Measurements from ENCODE around the gene DHRS1.
A peak's percentile ranks its signal among the peaks of the same experiment; 100 is the strongest.
"Not testable (repeated sequence)": the region's sequence is repeated elsewhere in the genome, so short reads cannot be mapped to it uniquely, and the experiment has no call there.

The DHRS1 gene

GRCh38 chr14:24261969-24262327, 37.6 kb downstream of the DHRS1 start:
- no peak for DNase-seq

GRCh38 chr14:24261256-24261968, 38.2 kb downstream of the DHRS1 start:
- DNase-seq = no peak

- DNase-seq = no peak
Measured at GRCh38 chr14:24260780-24261157, 38.8 kb downstream of the DHRS1 start.

- DNase-seq = no peak
Measured at GRCh38 chr14:24260026-24260779, 39.4 kb downstream of the DHRS1 start.

GRCh38 chr14:24259282-24260025, 40.1 kb downstream of the DHRS1 start:
- DNase-seq = no peak

- DNase-seq = no peak
Measured at GRCh38 chr14:24258548-24259265, 40.9 kb downstream of the DHRS1 start.

GRCh38 chr14:24258119-24258518, 41.5 kb downstream of the DHRS1 start:
- no peak for DNase-seq

- DNase-seq = no peak
Measured at GRCh38 chr14:24256960-24257359, 42.6 kb downstream of the DHRS1 start.

- no peak for DNase-seq
Measured at GRCh38 chr14:24255931-24256711, 43.5 kb downstream of the DHRS1 start.

- DNase-seq = no peak
Measured at GRCh38 chr14:24255438-24255837, 44.1 kb downstream of the DHRS1 start.

- no peak for DNase-seq
Measured at GRCh38 chr14:24254630-24255392, 44.8 kb downstream of the DHRS1 start.

GRCh38 chr14:24253936-24254335, 45.6 kb downstream of the DHRS1 start:
- no peak for DNase-seq

GRCh38 chr14:24252289-24253124, 47.1 kb downstream of the DHRS1 start:
- DNase-seq = no peak

GRCh38 chr14:24251880-24252288, 47.7 kb downstream of the DHRS1 start:
- peak; percentile 42 to 73 (median 57) for DNase-seq

GRCh38 chr14:24250354-24250753, 49.2 kb downstream of the DHRS1 start:
- no peak for DNase-seq

- no peak for DNase-seq
Measured at GRCh38 chr14:24249230-24250021, 50.2 kb downstream of the DHRS1 start.

- DNase-seq = no peak
Measured at GRCh38 chr14:24247422-24247821, 52.2 kb downstream of the DHRS1 start.

GRCh38 chr14:24246765-24247212, 52.8 kb downstream of the DHRS1 start:
- peak; percentile 66 to 85 (median 74) for DNase-seq

GRCh38 chr14:24245350-24245749, 54.2 kb downstream of the DHRS1 start:
- DNase-seq = not testable (repeated sequence)
